Activated CD4-positive, alpha-beta T cell treated with anti-CD3 and anti-CD28 coated beads for 36 hours (primary cell): Measurements from ENCODE around the gene SLC25A21. TPM values are rescaled to one million over a fixed set of nuclear protein-coding genes. Genes with fewer than 3 reads are reported as not detected.
"Not testable (repeated sequence)": the region's sequence is repeated elsewhere in the genome, so short reads cannot be mapped to it uniquely, and the experiment has no call there.

Source experiments
- ATAC-seq: fragments of 200-7000 bp; cut with Tn5 transposase; one replicate; pipeline ENCODE4 v1.10.0; 2021; ENCODE audit warnings: mild to moderate bottlenecking, moderate library complexity
- CTCF ChIA-PET: fragments of 350-600 bp; sonication (Branson Sonifier 250); formaldehyde crosslinking; loops from one replicate; lab custom pipeline; 2021; ENCODE audit warnings: antibody characterized with exemption; lab: Charles Lee
- POLR2A ChIA-PET: fragments of 350-600 bp; sonication (Branson Sonifier 250); formaldehyde crosslinking; loops from one replicate; lab custom pipeline; 2021; ENCODE audit warnings: antibody characterized with exemption, inconsistent platforms; lab: Charles Lee
- DNase-seq: peaks from one replicate; pipeline ENCODE4 v3.0.0-alpha.2; 2020
- H3K27ac Mint-ChIP-seq: one replicate; pipeline ENCODE4 v1.8.0; 2021; ENCODE audit warnings: mixed read lengths
- H3K27me3 Mint-ChIP-seq: one replicate; pipeline ENCODE4 v1.8.0; 2021; ENCODE audit warnings: mixed read lengths
- H3K36me3 Mint-ChIP-seq: one replicate; pipeline ENCODE4 v1.8.0; 2021; ENCODE audit warnings: low read depth, mixed read lengths
- H3K4me1 Mint-ChIP-seq: one replicate; pipeline ENCODE4 v1.8.0; 2021; ENCODE audit warnings: mixed read lengths
- H3K4me3 Mint-ChIP-seq: one replicate; pipeline ENCODE4 v1.8.0; 2021; ENCODE audit warnings: mild to moderate bottlenecking, moderate library complexity, mixed read lengths
- H3K9me3 Mint-ChIP-seq: one replicate; pipeline ENCODE4 v1.8.0; 2021; ENCODE audit warnings: low read depth, mixed read lengths
- intact Hi-C, 2 experiments: fragments of 100-400 bp; cut with DNase I in 1 of 2; cut with micrococcal nuclease in 1 of 2; formaldehyde crosslinking; loops; one replicate each; pipeline versions ENCODE4 v1.14.2 to v1.15.1; 2022 to 2024; cut with DNase I, micrococcal nuclease
- total RNA-seq, 2 experiments: library from RNA; stranded (reverse); gene quantifications; one replicate each; pipeline ENCODE4 v1.2.3, GENCODE V29; 2021

Gene SLC25A21
- not detected for total RNA-seq

- DNase-seq, result peak; percentile 21
- H3K27me3 Mint-ChIP-seq, result peaks cover 15% of the 10 kb centered on the region
- peaks cover 2% of the 10 kb centered on the region for H3K4me1 Mint-ChIP-seq
- intact Hi-C loops, result no loop called here
- no peak for ATAC-seq
- H3K27ac Mint-ChIP-seq, result no peak within 1 kb of the TSS
- ChIA-PET CTCF (interaction anchor here (0.5 kb wide), 1 partner anchor 58 kb away, joined by 3 read pairs; no protein-coding TSS in a partner anchor), POLR2A (no interaction called here)
- H3K4me3 Mint-ChIP-seq, result peak within 1 kb of the TSS; percentile 50
- H3K36me3 Mint-ChIP-seq, result no peaks in the 10 kb centered on the region
- H3K9me3 Mint-ChIP-seq, result peaks cover 3% of the 10 kb centered on the region
These were observed at the start of gene SLC25A21 for GRCh38 chr14:37172024-37172869. Gene SLC25A21, minus strand, starts transcription at chr14:37172606.

GRCh38 chr14:37221073-37221472 lies 48.7 kb upstream of the SLC25A21 start:
- no peak overlapping the region for H3K4me3 Mint-ChIP-seq
- intact Hi-C loops, result no loop called here
- no peaks in the 10 kb centered on the region for H3K27me3 Mint-ChIP-seq
- ATAC-seq (no peak), DNase-seq (no peak)
- no peaks in the 10 kb centered on the region for H3K36me3 Mint-ChIP-seq
- H3K4me1 Mint-ChIP-seq, result no peaks in the 10 kb centered on the region
- POLR2A ChIA-PET, result no interaction called here
- peaks cover 8% of the 10 kb centered on the region for H3K9me3 Mint-ChIP-seq
- CTCF ChIA-PET, result interaction anchor here (1.1 kb wide), 1 partner anchor 9 kb away, joined by 5 read pairs; no protein-coding TSS in a partner anchor
- H3K27ac Mint-ChIP-seq, result no peak overlapping the region

- H3K27me3 Mint-ChIP-seq, result no peaks in the 10 kb centered on the region
- no peak overlapping the region for H3K4me3 Mint-ChIP-seq
- ATAC-seq (no peak), DNase-seq (no peak)
- ChIA-PET CTCF (interaction anchor here (1.3 to 2.9 kb wide), 2 partner anchors 12 to 15 kb away, joined by 4 to 8 read pairs; no protein-coding TSS in a partner anchor), POLR2A (no interaction called here)
- no peaks in the 10 kb centered on the region for H3K4me1 Mint-ChIP-seq
- H3K9me3 Mint-ChIP-seq, result peaks cover 4% of the 10 kb centered on the region
- no peaks in the 10 kb centered on the region for H3K36me3 Mint-ChIP-seq
- intact Hi-C loops, result no loop called here
- no peak overlapping the region for H3K27ac Mint-ChIP-seq
These were observed 42.9 kb upstream of the SLC25A21 start for GRCh38 chr14:37215345-37215744.

- ATAC-seq (no peak), DNase-seq (no peak)
- Mint-ChIP-seq H3K27me3 (no peaks in the 10 kb centered on the region), H3K9me3 (peaks cover 4% of the 10 kb centered on the region), H3K27ac (no peak overlapping the region), H3K4me3 (no peak overlapping the region), H3K4me1 (no peaks in the 10 kb centered on the region), H3K36me3 (no peaks in the 10 kb centered on the region)
- intact Hi-C loops, result no loop called here
- ChIA-PET POLR2A (interaction anchor here (0.7 kb wide), 1 partner anchor 813 kb away, joined by 3 read pairs; no protein-coding TSS in a partner anchor), CTCF (no interaction called here)
These were observed 40.6 kb upstream of the SLC25A21 start for GRCh38 chr14:37213016-37213415.

GRCh38 chr14:37210448-37210847 lies 38.0 kb upstream of the SLC25A21 start:
- Mint-ChIP-seq H3K27me3 (no peaks in the 10 kb centered on the region), H3K4me1 (no peaks in the 10 kb centered on the region), H3K4me3 (no peak overlapping the region), H3K36me3 (no peaks in the 10 kb centered on the region), H3K9me3 (peaks cover 8% of the 10 kb centered on the region), H3K27ac (no peak overlapping the region)
- intact Hi-C loops, result no loop called here
- ATAC-seq, result no peak
- ChIA-PET POLR2A (no interaction called here), CTCF (no interaction called here)
- DNase-seq, result no peak

GRCh38 chr14:37209617-37210016 lies 37.2 kb upstream of the SLC25A21 start:
- H3K27me3 Mint-ChIP-seq, ATAC-seq, H3K4me3 Mint-ChIP-seq, intact Hi-C loops, CTCF ChIA-PET, H3K27ac Mint-ChIP-seq, H3K4me1 Mint-ChIP-seq, DNase-seq, H3K36me3 Mint-ChIP-seq, POLR2A ChIA-PET: not testable (repeated sequence)
- H3K9me3 Mint-ChIP-seq, result peaks cover 10% of the 10 kb centered on the region

GRCh38 chr14:37205623-37206605 lies 33.5 kb upstream of the SLC25A21 start:
- CTCF ChIA-PET, H3K27ac Mint-ChIP-seq, intact Hi-C loops, POLR2A ChIA-PET, H3K36me3 Mint-ChIP-seq, H3K4me1 Mint-ChIP-seq, H3K27me3 Mint-ChIP-seq, H3K4me3 Mint-ChIP-seq, ATAC-seq, DNase-seq: not testable (repeated sequence)
- peaks cover 12% of the 10 kb centered on the region for H3K9me3 Mint-ChIP-seq

GRCh38 chr14:37203423-37203822 lies 31.0 kb upstream of the SLC25A21 start:
- no peak for DNase-seq
- Mint-ChIP-seq H3K27ac (no peak overlapping the region), H3K27me3 (peaks cover 2% of the 10 kb centered on the region), H3K9me3 (peaks cover 12% of the 10 kb centered on the region), H3K36me3 (no peaks in the 10 kb centered on the region), H3K4me1 (peaks cover 2% of the 10 kb centered on the region), H3K4me3 (no peak overlapping the region)
- ATAC-seq, result no peak
- intact Hi-C loops, result no loop called here
- POLR2A ChIA-PET, result no interaction called here
- CTCF ChIA-PET, result no interaction called here

GRCh38 chr14:37202812-37203211 lies 30.4 kb upstream of the SLC25A21 start:
- CTCF ChIA-PET, result no interaction called here
- POLR2A ChIA-PET, result no interaction called here
- DNase-seq, result no peak
- intact Hi-C loops, result no loop called here
- H3K4me3 Mint-ChIP-seq, result no peak overlapping the region
- H3K9me3 Mint-ChIP-seq, result peaks cover 12% of the 10 kb centered on the region
- peaks cover 8% of the 10 kb centered on the region for H3K27me3 Mint-ChIP-seq
- H3K4me1 Mint-ChIP-seq, result peaks cover 7% of the 10 kb centered on the region
- no peak for ATAC-seq
- no peak overlapping the region for H3K27ac Mint-ChIP-seq
- no peaks in the 10 kb centered on the region for H3K36me3 Mint-ChIP-seq

GRCh38 chr14:37202265-37202664 lies 29.9 kb upstream of the SLC25A21 start:
- Mint-ChIP-seq H3K9me3 (peaks cover 12% of the 10 kb centered on the region), H3K27ac (no peak overlapping the region), H3K4me1 (peaks cover 10% of the 10 kb centered on the region), H3K36me3 (no peaks in the 10 kb centered on the region), H3K4me3 (no peak overlapping the region), H3K27me3 (peaks cover 13% of the 10 kb centered on the region)
- ATAC-seq (no peak), DNase-seq (no peak)
- intact Hi-C loops, result no loop called here
- POLR2A ChIA-PET, result no interaction called here
- CTCF ChIA-PET, result interaction anchor here (1.3 kb wide), 1 partner anchor 29 kb away, joined by 4 read pairs; no protein-coding TSS in a partner anchor

GRCh38 chr14:37201724-37202123 lies 29.3 kb upstream of the SLC25A21 start:
- DNase-seq (no peak), ATAC-seq (no peak)
- Mint-ChIP-seq H3K9me3 (peaks cover 12% of the 10 kb centered on the region), H3K4me3 (no peak overlapping the region), H3K4me1 (peaks cover 11% of the 10 kb centered on the region), H3K27ac (no peak overlapping the region), H3K27me3 (peaks cover 15% of the 10 kb centered on the region), H3K36me3 (no peaks in the 10 kb centered on the region)
- intact Hi-C loops, result no loop called here
- ChIA-PET CTCF (interaction anchor here (1.3 kb wide), 1 partner anchor 30 kb away, joined by 4 read pairs; no protein-coding TSS in a partner anchor), POLR2A (no interaction called here)
